Ovary (tissue), 9 donors: ENCODE data around the gene WWC1. TPM values are rescaled to one million over a fixed set of nuclear protein-coding genes. Genes with fewer than 3 reads are reported as not detected.

Experiments
- DNase-seq, 5 donors: peaks; one replicate each; pipeline ENCODE4 v3.0.0-alpha.2; 2019 to 2020
- H3K27ac ChIP-seq, 2 donors: fragments of 200-600 bp; one replicate each; pipeline versions ENCODE4 v1.5.1 to v1.8.0; 2019 to 2022
- H3K27me3 ChIP-seq: fragments of 200-600 bp; one replicate; pipeline ENCODE4 v1.8.0; 2022
- H3K36me3 ChIP-seq: fragments of 200-600 bp; sonication (generic); one replicate; pipeline ENCODE4 v1.5.1; 2019
- H3K4me1 ChIP-seq: one replicate; pipeline ENCODE4 v1.8.1; 2013; ENCODE audit warnings: mild to moderate bottlenecking, moderate library complexity; ENCODE audit not compliant: insufficient read depth
- H3K4me3 ChIP-seq: fragments of 200-600 bp; sonication (generic); one replicate; pipeline ENCODE4 v1.5.1; 2017
- H3K9me3 ChIP-seq, 2 donors: fragments of 200-600 bp in 1 of 2; sonication (generic) in 1 of 2; one replicate each; pipeline versions ENCODE4 v1.5.1 to v1.8.1; 2013 to 2019; ENCODE audit warnings: mild to moderate bottlenecking in 1 of 2, moderate library complexity in 1 of 2
- CTCF ChIP-seq, 3 donors: fragments of 450-650 bp in 2 of 3; fragments of 200-600 bp in 1 of 3; IDR thresholded peaks; one replicate each; pipeline versions ENCODE4 v1.5.1 to v1.8.0; 2016 to 2022; ENCODE audit warnings: antibody characterized with exemption in 3 of 3, mild to moderate bottlenecking in 1 of 3
- EP300 ChIP-seq: sonication (generic); formaldehyde crosslinking; IDR thresholded peaks from one replicate; pipeline ENCODE4 v1.6.1; 2017; ENCODE audit warnings: antibody characterized with exemption
- POLR2A ChIP-seq: fragments of 450-650 bp; IDR thresholded peaks from one replicate; pipeline ENCODE4 v1.6.1; 2017; ENCODE audit warnings: antibody characterized with exemption, mild to moderate bottlenecking, moderate library complexity
- WGBS, 3 donors: extraction: QIAGEN DNeasy Blood & Tissue Kit in 1 of 3; methylation state at CpG; one replicate each; pipeline versions ENCODE4 v1.1.5 to v1.1.7; 2013 to 2017; 5-methylcytosine and 5-hydroxymethylcytosine counted together
- intact Hi-C, 4 donors: fragments of 100-400 bp; cut with DNase I; formaldehyde crosslinking; loops; one replicate each; pipeline versions ENCODE4 v1.11.0 to v1.15.1; 2022 to 2023
- polyA plus RNA-seq, 2 donors: library from polyadenylated mRNA; stranded (reverse); fragments of 200-250 nt in 1 of 2; fragments of 350-450 nt in 1 of 2; fragmentation: Illumina TruSeq in 1 of 2; extraction: RNeasy Lipid Tissue Mini Kit (QIAGEN cat#74804) in 1 of 2; gene quantifications; one replicate each; pipeline ENCODE4 v1.2.3, GENCODE V29; 2013 to 2014
- total RNA-seq, 7 donors: library from RNA; depleted of rRNA in 2 of 7; stranded (reverse); fragments of >200 nt in 2 of 7; fragmentation: NEBNext Ultra II Directional in 3 of 7; extraction: Animal tissue kit (Norgen Biotek cat#: 25700) in 3 of 7; gene quantifications; one replicate each; pipeline versions ENCODE4 v1.1.0 to v1.2.4, GENCODE V29; 2016 to 2023
- donor health status: DM: no; HTN: no; CAD: no; lungs with moderate emphysema.
- donor health status: DM: no; HTN: no; CAD: no.
- donor health status: Bipolar disorder and iron deficiency.
- donor health status: DM: yes; HTN: yes; CAD: no.
- donor health status: DM: no; HTN: no; CAD: no.
- donor health status: DM: yes; HTN: yes; CAD: no.

WWC1 gene
- total and polyA plus RNA-seq, 9 donors = 0.58 to 60.3 (median 5.3) TPM

GRCh38 chr5:168366116-168366515, 74.7 kb downstream of the WWC1 start:
- H3K36me3 ChIP-seq = no peaks in the 10 kb centered on the region
- no peak for DNase-seq
- H3K27me3 ChIP-seq = no peaks in the 10 kb centered on the region
- H3K9me3 ChIP-seq = no peaks in the 10 kb centered on the region
- 62 to 80% (median 75%) methylated on average over 3 of the region's 3 CpGs for WGBS, 3 donors
- intact Hi-C loops = no loop called here
- TF ChIP-seq POLR2A = no peak
- no peak for TF ChIP-seq EP300
- TF ChIP-seq CTCF (IDR thresholded peaks at IDR 0.05) = no peak
- no peak overlapping the region for H3K4me3 ChIP-seq
- no peaks in the 10 kb centered on the region for H3K4me1 ChIP-seq
- H3K27ac ChIP-seq = no peak overlapping the region

- no peak for TF ChIP-seq POLR2A
- TF ChIP-seq EP300 = no peak
- TF ChIP-seq CTCF (IDR thresholded peaks at IDR 0.05) = no peak
- WGBS, 3 donors = 55 to 72% (median 68%) methylated on average over 3 of the region's 3 CpGs
- Histone ChIP-seq H3K27me3 (no peaks in the 10 kb centered on the region), H3K4me3 (no peak overlapping the region), H3K9me3 (no peaks in the 10 kb centered on the region), H3K36me3 (no peaks in the 10 kb centered on the region), H3K4me1 (no peaks in the 10 kb centered on the region), H3K27ac (no peak overlapping the region)
- no peak for DNase-seq
- intact Hi-C loops = no loop called here
Measured at GRCh38 chr5:168368854-168369253, 77.4 kb downstream of the WWC1 start.

GRCh38 chr5:168370831-168371230, 79.4 kb downstream of the WWC1 start:
- Histone ChIP-seq H3K36me3 (no peaks in the 10 kb centered on the region), H3K9me3 (no peaks in the 10 kb centered on the region), H3K4me3 (no peak overlapping the region), H3K27ac (no peak overlapping the region), H3K27me3 (no peaks in the 10 kb centered on the region), H3K4me1 (no peaks in the 10 kb centered on the region)
- WGBS, 3 donors = 93 to 97% (median 97%) methylated on average over 4 of the region's 4 CpGs
- no peak for DNase-seq
- intact Hi-C loops = no loop called here
- TF ChIP-seq POLR2A (no peak), CTCF (IDR thresholded peaks at IDR 0.05) (no peak), EP300 (no peak)

GRCh38 chr5:168372356-168372946, 81.0 kb downstream of the WWC1 start:
- intact Hi-C loops = no loop called here
- Histone ChIP-seq H3K27me3 (no peaks in the 10 kb centered on the region), H3K36me3 (no peaks in the 10 kb centered on the region), H3K4me1 (no peaks in the 10 kb centered on the region), H3K9me3 (no peaks in the 10 kb centered on the region), H3K27ac (no peak overlapping the region), H3K4me3 (no peak overlapping the region)
- no peak for DNase-seq
- WGBS, 3 donors = 79 to 82% (median 82%) methylated on average over 2 of the region's 2 CpGs
- TF ChIP-seq EP300 (no peak), POLR2A (no peak), CTCF (IDR thresholded peaks at IDR 0.05) (no peak)
